Activated T-cell treated with anti-CD3 and anti-CD28 coated beads for 24 hours (primary cell): Measurements from ENCODE around the gene FGF11.

Experiments used
- DNase-seq: peaks from one replicate; pipeline ENCODE4 v3.0.0-alpha.2; 2020; ENCODE audit warnings: low read depth

Gene FGF11

GRCh38 chr17:7408252-7408727 is 31.0 kb upstream of the FGF11 start:
- no peak for DNase-seq

GRCh38 chr17:7408863-7409262 is 30.4 kb upstream of the FGF11 start:
- no peak for DNase-seq

GRCh38 chr17:7409716-7410115 is 29.6 kb upstream of the FGF11 start:
- DNase-seq: no peak

- DNase-seq: no peak
These were observed 28.5 kb upstream of the FGF11 start for GRCh38 chr17:7410634-7411426.

GRCh38 chr17:7411427-7411750 is 27.9 kb upstream of the FGF11 start:
- no peak for DNase-seq

GRCh38 chr17:7413346-7413985 is 25.8 kb upstream of the FGF11 start:
- no peak for DNase-seq

GRCh38 chr17:7414837-7415236 is 24.5 kb upstream of the FGF11 start:
- DNase-seq: no peak

- no peak for DNase-seq
These were observed 23.5 kb upstream of the FGF11 start for GRCh38 chr17:7415784-7416183.

GRCh38 chr17:7416323-7416722 is 23.0 kb upstream of the FGF11 start:
- no peak for DNase-seq

- DNase-seq: no peak
These were observed 22.2 kb upstream of the FGF11 start for GRCh38 chr17:7417056-7417655.

GRCh38 chr17:7418472-7419152 is 20.7 kb upstream of the FGF11 start:
- DNase-seq: no peak

- no peak for DNase-seq
These were observed 19.3 kb upstream of the FGF11 start, which contains the start of gene SPEM1 for GRCh38 chr17:7419819-7420610. SPEM1 (plus strand) TSS chr17:7420324; CDS start chr17:7420385, 61 bp downstream.

GRCh38 chr17:7421186-7421585 is 18.1 kb upstream of the FGF11 start:
- no peak for DNase-seq

- DNase-seq: no peak
These were observed 15.6 kb upstream of the FGF11 start for GRCh38 chr17:7423679-7424078.

GRCh38 chr17:7425316-7425715 is 14.0 kb upstream of the FGF11 start, which contains the start of gene SPEM2:
SPEM2 (plus strand) TSS chr17:7425616; CDS start chr17:7425689, 73 bp downstream.
- no peak for DNase-seq

- DNase-seq: no peak
These were observed 13.6 kb upstream of the FGF11 start for GRCh38 chr17:7425756-7426155.

- DNase-seq: no peak
These were observed 13.0 kb upstream of the FGF11 start for GRCh38 chr17:7426203-7426863.

- DNase-seq: no peak
These were observed 12.3 kb upstream of the FGF11 start for GRCh38 chr17:7426896-7427489.

GRCh38 chr17:7427549-7427948 is 11.8 kb upstream of the FGF11 start:
- no peak for DNase-seq

GRCh38 chr17:7428557-7428956 is 10.8 kb upstream of the FGF11 start, which contains the start of gene SPEM3:
SPEM3 (plus strand) TSS chr17:7428857; CDS start chr17:7428903, 46 bp downstream.
- DNase-seq: no peak

- DNase-seq: no peak
These were observed 9.6 kb upstream of the FGF11 start for GRCh38 chr17:7429722-7430121.
